ENCODE results near the gene ME2.
"Not testable (repeated sequence)": the region's sequence is repeated elsewhere in the genome, so short reads cannot be mapped to it uniquely, and the experiment has no call there.

ME2 gene

DNA sequence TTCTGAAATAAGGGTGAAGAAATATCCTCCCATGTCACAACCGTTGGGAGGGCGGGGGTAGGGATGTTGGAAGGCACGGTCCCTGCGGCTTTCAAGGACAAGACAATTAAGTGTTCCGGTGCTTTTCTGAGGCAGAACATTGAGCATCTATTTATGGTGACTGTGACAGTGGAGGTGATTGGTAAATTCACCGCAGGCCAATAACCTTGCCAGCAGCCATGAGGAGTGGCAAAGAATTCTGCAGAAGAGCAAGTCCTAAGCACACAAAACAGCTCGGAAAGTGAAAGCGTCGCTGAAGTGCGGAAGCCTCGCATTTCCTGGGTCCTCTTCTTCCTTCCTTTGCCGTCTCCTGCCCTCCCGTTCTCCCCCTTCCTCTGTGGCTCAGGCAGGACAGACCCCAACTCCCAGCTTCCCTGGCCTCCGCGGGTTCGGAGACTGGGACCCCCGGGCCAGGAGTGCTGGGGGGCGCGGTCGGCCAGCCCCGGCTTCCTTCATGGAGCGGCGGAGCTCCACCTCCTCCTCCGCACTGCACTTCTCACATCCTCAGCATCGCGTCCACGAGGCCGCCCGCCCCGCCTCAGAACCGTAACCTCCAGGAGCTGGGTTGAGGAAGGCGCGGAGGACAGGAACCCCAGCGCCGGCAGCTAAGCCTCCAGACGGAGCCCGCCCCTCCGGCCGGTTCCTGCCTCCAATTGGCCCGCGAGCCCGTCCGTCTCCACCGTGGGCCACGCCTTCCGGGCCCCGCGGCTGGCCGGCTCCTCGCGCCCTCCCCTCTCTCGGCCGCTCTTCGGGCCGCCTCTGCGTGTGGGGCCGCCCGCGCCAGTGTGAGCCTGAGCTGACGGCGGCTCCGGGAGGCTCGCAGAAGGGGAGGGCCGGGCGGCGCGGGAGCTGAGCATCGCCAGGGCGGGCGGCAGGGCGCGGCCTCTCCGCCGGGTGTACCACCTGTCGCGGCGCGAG lies at the start of gene ME2:
Gene ME2, plus strand, starts transcription at position 774 of the 957 bp plus-strand sequence. CDS start 16,703 bp downstream, outside the sequence.
- TF ChIP-seq POLR2A (IDR thresholded peaks at IDR 0.05; ENCODE audit: low read length) (peak; percentile 83), GATA1 (IDR thresholded peaks at IDR 0.05; ENCODE audit: low read depth, low read length) (no peak)
- DNase-seq = peak; percentile 95 to 98

DNA sequence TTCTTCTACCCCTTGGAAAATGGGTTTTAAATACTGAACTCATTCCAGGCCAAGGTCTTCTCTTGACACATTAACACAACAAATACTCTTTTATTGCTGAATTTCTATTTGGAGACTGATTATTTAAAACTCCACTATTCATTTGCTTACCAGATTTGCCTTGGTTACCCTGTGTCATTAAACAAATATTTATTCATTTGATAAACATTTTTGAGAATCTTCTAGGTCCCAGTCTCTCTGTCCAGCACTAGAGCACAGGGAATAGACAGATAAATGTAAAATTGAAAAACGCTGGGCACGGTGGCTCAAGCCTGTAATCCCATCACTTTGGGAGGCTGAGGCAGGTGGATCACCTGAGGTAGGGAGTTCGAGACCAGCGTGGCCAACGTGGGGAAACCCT lies 49.3 kb upstream of the ME2 start:
- DNase-seq = no peak
- TF ChIP-seq POLR2A (IDR thresholded peaks at IDR 0.05; ENCODE audit: low read length) (no peak), GATA1 (IDR thresholded peaks at IDR 0.05; ENCODE audit: low read depth, low read length) (no peak)

DNA sequence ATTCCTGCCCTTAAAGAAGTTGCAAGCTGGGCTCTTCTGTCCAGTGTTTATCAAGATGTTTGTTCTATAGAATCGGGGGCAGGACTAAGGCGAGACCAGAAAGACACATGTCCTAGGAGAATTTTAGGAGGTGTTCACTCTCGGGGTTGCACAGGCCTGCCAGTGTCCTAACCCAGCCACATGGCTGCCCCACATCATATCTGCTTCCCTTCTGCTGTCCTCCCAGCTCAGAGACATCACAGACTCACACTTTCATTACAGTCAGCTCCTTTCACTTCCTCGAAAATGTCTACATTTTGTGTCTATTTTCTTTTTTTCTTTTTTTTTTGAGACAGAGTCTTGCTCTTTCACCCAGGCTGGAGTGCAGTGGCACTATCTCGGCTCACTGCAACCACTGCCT lies 48.4 kb upstream of the ME2 start:
- DNase-seq = no peak
- no peak for TF ChIP-seq POLR2A (IDR thresholded peaks at IDR 0.05; ENCODE audit: low read length)
- TF ChIP-seq GATA1 (IDR thresholded peaks at IDR 0.05; ENCODE audit: low read depth, low read length) = no peak

DNA sequence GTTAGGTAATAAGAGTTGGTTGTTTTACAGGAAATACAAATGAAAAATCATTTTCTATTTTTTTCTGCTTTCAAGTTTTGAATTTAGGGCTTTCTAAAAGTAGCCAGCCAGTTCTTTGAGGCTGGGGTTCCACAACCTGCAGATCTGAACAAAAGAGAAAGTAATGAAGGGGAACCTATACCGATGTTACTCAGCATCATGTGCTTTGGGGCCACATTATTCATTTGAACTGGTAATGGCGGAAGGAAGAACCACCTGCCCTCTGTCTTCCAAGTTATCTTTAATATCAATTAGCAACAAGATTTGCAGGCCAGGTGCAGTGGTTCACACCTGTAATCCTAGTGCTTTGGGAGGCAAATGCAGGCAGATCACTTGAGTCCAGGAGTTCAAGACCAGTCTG lies 46.2 kb upstream of the ME2 start:
- TF ChIP-seq GATA1 (IDR thresholded peaks at IDR 0.05; ENCODE audit: low read depth, low read length) = no peak
- TF ChIP-seq POLR2A (IDR thresholded peaks at IDR 0.05; ENCODE audit: low read length) = no peak
- no peak for DNase-seq

DNA sequence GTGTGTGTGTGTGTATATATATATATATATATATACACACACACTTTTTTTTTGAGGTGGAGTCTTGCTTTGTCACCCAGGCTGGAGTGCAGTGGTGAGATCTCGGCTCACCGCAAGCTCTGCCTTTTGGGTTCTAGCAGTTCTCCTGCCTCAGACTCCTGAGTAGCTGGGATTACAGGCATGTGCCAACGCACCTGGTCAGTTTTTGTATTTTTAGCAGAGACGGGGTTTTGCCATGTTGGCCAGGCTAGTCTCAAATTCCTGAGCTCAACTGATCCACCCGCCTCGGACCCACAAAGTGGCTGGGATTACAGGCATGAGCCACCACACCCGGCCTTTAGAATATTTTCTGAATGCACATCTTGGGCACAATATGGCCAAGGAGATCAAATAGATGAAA lies 45.4 kb upstream of the ME2 start:
- DNase-seq = not testable (repeated sequence)

DNA sequence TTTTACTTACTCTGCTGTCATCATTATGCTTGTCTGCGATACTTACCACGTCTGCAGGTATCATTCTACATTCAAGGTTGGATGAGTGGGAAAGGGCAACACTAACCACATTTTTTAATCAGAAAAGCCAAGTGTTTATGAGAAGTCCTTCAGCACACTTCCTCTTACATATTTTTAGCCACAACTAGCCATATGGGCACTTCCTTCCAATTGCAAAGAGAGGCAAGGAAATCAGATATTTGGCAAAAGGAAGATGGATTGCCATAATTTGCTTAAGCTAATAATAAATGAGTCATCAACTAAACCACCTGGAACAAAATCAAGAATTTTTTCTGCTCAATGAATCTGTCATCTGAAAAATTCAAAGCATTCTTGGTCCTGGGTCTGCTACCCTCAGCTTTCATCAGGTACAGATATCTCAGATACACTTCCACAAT lies 42.4 kb upstream of the ME2 start:
- DNase-seq = no peak
- TF ChIP-seq POLR2A (IDR thresholded peaks at IDR 0.05; ENCODE audit: low read length) (no peak), GATA1 (IDR thresholded peaks at IDR 0.05; ENCODE audit: low read depth, low read length) (no peak)

DNA sequence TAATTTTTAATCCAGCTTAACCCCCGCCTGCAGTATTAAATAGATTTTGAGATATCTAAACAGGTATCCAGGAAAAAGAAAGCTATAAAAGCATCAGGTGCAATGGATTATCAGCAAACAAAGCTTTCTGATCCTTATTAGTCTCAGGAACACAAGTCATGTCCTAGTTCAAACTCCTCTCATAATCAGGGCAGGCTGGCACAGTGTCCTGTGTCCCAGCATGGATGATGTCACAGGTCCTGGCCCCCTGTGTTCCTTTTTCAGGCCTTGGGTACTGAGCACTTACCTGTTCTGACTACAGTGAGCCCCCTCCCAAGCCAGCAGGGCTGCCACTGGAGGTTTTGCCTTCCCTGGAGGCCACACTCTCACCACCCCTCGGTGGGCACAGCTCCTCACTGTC lies 39.6 kb upstream of the ME2 start:
- TF ChIP-seq POLR2A (IDR thresholded peaks at IDR 0.05; ENCODE audit: low read length) = no peak
- no peak for DNase-seq

DNA sequence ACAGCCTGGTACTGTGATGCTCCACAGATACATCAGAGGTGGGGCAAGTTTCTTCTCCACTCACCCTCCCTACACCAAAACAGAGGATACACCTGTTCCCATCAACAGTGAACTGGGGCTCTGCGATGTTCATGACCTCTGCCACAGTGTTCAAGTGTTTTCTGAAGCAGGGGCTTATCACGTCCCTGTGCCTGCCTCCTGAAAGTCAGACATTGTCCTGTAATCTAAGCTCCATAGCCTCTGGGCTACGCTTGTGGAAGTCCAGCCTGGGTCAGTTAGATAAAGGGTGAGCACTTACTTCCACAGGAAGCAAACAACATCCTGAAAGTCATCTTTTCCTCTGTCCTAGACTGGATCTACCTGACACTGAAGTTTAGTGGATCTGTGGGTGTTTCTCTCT lies 38.9 kb upstream of the ME2 start:
- no peak for TF ChIP-seq POLR2A (IDR thresholded peaks at IDR 0.05; ENCODE audit: low read length)
- no peak for TF ChIP-seq GATA1 (IDR thresholded peaks at IDR 0.05; ENCODE audit: low read depth, low read length)
- peak in 1 of 2 experiments; percentile 51 for DNase-seq

DNA sequence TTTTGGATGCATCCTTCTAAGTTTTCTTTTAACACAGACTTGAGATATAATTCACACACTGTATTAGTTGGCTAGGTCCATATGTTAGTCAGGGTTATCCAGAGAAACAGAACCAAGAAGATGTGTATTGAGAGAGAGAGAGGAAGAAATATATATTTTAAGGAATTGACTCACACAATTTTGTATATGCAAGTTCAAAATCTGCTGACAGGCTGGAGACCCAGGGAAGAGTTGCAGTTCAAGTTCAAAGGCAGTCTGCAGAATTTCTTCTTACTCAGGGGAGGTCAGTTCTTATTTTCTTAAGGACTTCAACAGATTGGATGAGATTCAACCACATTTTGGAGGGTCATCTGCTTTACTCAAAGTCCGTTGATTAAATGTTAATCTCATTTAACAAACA lies 36.1 kb upstream of the ME2 start:
- no peak for TF ChIP-seq POLR2A (IDR thresholded peaks at IDR 0.05; ENCODE audit: low read length)
- TF ChIP-seq GATA1 (IDR thresholded peaks at IDR 0.05; ENCODE audit: low read depth, low read length) = no peak
- DNase-seq = no peak

DNA sequence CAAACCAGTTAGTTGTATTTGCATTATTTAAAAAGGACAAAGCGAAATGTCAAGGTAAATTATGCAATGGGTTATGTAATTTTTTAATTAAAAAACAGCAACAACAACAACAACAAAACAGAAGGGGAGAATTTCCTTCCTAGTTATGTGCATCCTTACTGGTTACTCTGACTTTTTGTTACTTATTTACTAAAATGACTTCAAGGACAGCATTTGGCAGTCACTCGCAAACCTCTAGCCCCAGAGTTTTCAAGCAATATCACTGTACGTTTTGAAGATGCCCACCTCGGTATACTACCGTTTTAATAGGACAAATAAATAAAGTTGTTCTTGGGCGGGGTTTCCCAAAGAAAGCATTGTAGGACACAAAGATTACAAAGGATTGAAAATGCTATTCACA lies 34.4 kb upstream of the ME2 start:
- DNase-seq = no peak
- TF ChIP-seq GATA1 (IDR thresholded peaks at IDR 0.05; ENCODE audit: low read depth, low read length) = no peak
- TF ChIP-seq POLR2A (IDR thresholded peaks at IDR 0.05; ENCODE audit: low read length) = no peak

DNA sequence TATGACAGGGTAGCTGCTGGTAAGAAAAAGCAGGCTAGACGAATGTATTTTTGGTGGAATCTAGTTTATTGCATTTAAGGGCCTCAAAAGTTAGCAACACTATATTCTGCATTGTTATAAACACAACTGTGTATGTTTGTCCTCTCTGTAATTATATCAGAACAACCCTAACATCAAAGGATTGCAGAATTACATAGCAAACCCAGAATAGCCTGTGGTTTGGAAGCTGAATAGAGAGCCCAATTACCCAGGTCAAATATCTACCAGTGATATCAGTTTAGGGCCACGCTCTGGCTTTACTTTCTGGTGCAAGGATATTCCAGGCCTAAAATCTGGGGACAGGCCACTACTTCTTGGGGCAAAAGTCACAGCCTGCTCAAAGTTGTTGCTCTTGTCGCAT lies 34.0 kb upstream of the ME2 start:
- TF ChIP-seq GATA1 (IDR thresholded peaks at IDR 0.05; ENCODE audit: low read depth, low read length) (no peak), POLR2A (IDR thresholded peaks at IDR 0.05; ENCODE audit: low read length) (no peak)
- no peak for DNase-seq

DNA sequence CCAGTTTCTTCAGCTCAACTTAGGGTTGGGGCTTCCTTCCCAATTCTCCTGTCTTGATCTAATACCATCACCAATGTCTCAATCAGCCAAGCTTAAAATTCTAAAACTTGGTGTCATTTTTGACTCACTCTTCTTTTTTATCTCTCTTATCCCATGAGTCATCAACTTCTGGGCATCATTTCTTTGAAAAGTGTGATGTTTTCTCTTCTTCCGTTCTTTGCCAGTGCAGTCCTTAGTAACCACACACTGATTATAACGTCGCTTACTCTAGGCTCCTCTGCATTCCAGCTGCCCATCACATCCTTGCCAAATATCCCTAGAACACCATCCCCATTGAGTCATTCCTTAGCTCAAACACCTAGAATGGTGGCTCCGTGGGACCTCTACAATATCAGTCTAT lies 31.7 kb upstream of the ME2 start:
- DNase-seq = no peak
- TF ChIP-seq POLR2A (IDR thresholded peaks at IDR 0.05; ENCODE audit: low read length) (no peak), GATA1 (IDR thresholded peaks at IDR 0.05; ENCODE audit: low read depth, low read length) (no peak)

DNA sequence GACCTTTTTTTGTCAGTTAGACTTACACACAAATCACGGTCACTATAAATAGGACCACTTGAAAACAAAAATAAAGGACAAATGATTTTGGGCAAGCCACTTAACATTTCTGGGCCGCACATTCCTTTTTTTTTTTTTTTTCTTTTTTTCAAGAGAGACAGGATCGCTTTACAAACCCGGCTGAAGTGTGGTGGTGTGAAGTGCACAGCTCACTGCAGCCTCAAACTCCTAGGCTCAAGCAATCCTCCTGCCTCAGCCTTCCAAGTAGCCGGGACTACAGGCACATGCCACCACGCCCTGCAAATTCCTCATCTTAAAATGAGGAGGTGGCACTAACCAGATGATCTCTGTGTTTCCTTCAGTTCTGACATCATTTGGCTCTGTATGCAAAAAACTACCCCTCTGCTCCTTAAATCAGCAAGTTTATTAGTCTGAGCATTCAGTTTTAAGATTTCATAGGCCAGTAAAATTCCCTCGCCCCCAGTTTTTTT lies 30.8 kb upstream of the ME2 start:
- DNase-seq = no peak
- TF ChIP-seq GATA1 (IDR thresholded peaks at IDR 0.05; ENCODE audit: low read depth, low read length) (no peak), POLR2A (IDR thresholded peaks at IDR 0.05; ENCODE audit: low read length) (no peak)

DNA sequence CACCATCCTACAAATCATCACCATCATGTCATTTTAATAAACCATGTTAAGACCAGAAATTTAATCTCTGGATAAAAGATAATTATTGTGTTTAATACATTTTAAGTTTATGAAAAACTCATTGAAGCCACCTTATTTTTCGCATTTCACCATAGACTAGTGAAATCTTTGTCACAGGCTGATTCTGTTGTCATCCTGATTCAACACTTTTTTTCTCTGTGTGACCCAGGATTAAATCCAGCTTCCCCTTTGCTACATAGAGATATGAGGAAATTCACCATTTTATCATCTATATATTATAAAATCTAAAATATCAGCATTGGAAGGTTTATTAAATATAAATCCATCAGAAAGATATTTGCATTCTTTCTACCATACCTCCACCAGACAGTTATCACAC lies 29.9 kb upstream of the ME2 start:
- TF ChIP-seq GATA1 (IDR thresholded peaks at IDR 0.05; ENCODE audit: low read depth, low read length) (no peak), POLR2A (IDR thresholded peaks at IDR 0.05; ENCODE audit: low read length) (no peak)
- DNase-seq = no peak

DNA sequence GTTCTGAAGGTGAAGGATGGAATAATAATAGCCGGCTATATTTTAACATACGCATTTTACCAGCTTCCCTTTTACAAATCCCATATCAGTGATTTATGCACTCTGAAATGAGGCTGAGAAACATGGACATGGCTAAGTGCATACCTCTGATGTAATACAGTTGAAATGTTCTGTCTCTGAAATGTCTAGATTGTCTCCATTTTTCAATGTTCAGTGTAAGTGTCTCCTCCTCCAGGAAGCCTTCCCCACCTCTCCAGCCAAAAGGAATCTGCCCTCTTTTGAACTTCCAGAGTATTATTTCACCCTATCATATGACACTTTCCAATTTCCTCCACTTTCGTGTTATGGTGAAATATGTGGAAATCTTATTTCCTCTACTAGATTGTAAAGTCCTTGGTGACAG lies 29.5 kb upstream of the ME2 start:
- TF ChIP-seq GATA1 (IDR thresholded peaks at IDR 0.05; ENCODE audit: low read depth, low read length) (no peak), POLR2A (IDR thresholded peaks at IDR 0.05; ENCODE audit: low read length) (no peak)
- no peak for DNase-seq

Measured in erythroblast (primary cell).